PC-9 (cell line): ENCODE results near the gene PPRC1. TPM values are rescaled to one million over a fixed set of nuclear protein-coding genes. Genes with fewer than 3 reads are reported as not detected.

Experiments used
- BruUV-seq: library from RNA; stranded (reverse); fragments of 400-500 nt; replicated peaks from 2 replicates; lab custom pipeline; 2021; lab: Mats Ljungman, UMichigan
- CTCF ChIA-PET: fragments of 300-600 bp; sonication (Branson Sonifier 250); formaldehyde crosslinking; loops from one replicate; lab custom pipeline; 2022; ENCODE audit warnings: antibody characterized with exemption; lab: Charles Lee
- POLR2A ChIA-PET: fragments of 300-600 bp; sonication (Branson Sonifier 250); formaldehyde crosslinking; loops from one replicate; lab custom pipeline; 2022; ENCODE audit warnings: antibody characterized with exemption; ENCODE audit not compliant: unreplicated experiment; lab: Charles Lee
- DNase-seq, 2 experiments: peaks; one replicate each; pipeline versions ENCODE4 v3.0.0 to v3.0.0-alpha.2; 2015 to 2022; ENCODE audit warnings: mixed read lengths in 1 of 2
- H2AFZ ChIP-seq: fragments of 200-600 bp; sonication (generic); 2 replicates; pipeline ENCODE4 v1.8.1; 2017; ENCODE audit warnings: antibody characterized with exemption
- H3F3A ChIP-seq: fragments of 200-600 bp; sonication (generic); 2 replicates; pipeline ENCODE4 v1.8.1; 2017; ENCODE audit warnings: antibody characterized with exemption, mild to moderate bottlenecking, low read depth; ENCODE audit not compliant: insufficient read depth
- H3K27ac ChIP-seq: fragments of 200-600 bp; sonication (generic); 2 replicates; pipeline ENCODE4 v1.6.1; 2016; ENCODE audit warnings: mixed run types
- H3K27me3 ChIP-seq: fragments of 200-600 bp; sonication (generic); 2 replicates; pipeline ENCODE4 v1.6.1; 2016; ENCODE audit warnings: low read depth, mixed run types; ENCODE audit not compliant: insufficient read depth
- H3K36me3 ChIP-seq: fragments of 200-600 bp; sonication (generic); 2 replicates; pipeline ENCODE4 v1.6.1; 2016; ENCODE audit warnings: low read depth, mixed run types
- H3K4me1 ChIP-seq: fragments of 200-600 bp; sonication (generic); replicated peaks from 2 replicates; pipeline ENCODE4 v1.6.1; 2016; ENCODE audit warnings: mixed run types; ENCODE audit not compliant: insufficient read depth
- H3K4me2 ChIP-seq: fragments of 200-600 bp; sonication (generic); 2 replicates; pipeline ENCODE4 v1.6.1; 2017; ENCODE audit warnings: mixed run types
- H3K4me3 ChIP-seq: fragments of 200-600 bp; sonication (generic); 2 replicates; pipeline ENCODE4 v1.6.1; 2016; ENCODE audit warnings: mixed run types
- H3K79me2 ChIP-seq: fragments of 200-600 bp; sonication (generic); 2 replicates; pipeline ENCODE4 v1.6.1; 2017; ENCODE audit warnings: low read depth, mixed run types
- H3K9me2 ChIP-seq: fragments of 200-600 bp; sonication (generic); 2 replicates; pipeline ENCODE4 v1.8.1; 2017; ENCODE audit warnings: mild to moderate bottlenecking; ENCODE audit not compliant: insufficient read depth
- H3K9me3 ChIP-seq: fragments of 200-600 bp; sonication (generic); 2 replicates; pipeline ENCODE4 v1.8.1; 2016; ENCODE audit warnings: low read depth; ENCODE audit not compliant: insufficient read depth
- H4K20me1 ChIP-seq: fragments of 200-600 bp; sonication (generic); 2 replicates; pipeline ENCODE4 v1.8.1; 2017; ENCODE audit not compliant: insufficient read depth
- EZH2 ChIP-seq: fragments of 200-600 bp; sonication (generic); IDR thresholded peaks from 2 replicates; pipeline ENCODE4 v1.8.0; 2017; ENCODE audit warnings: antibody characterized with exemption, low read depth
- intact Hi-C: fragments of 100-400 bp; cut with micrococcal nuclease; formaldehyde crosslinking; loops from one replicate; pipeline ENCODE4 v1.10.0; 2022; ENCODE audit not compliant: unreplicated experiment
- total RNA-seq: library from RNA; stranded (reverse); gene quantifications from 2 replicates; pipeline ENCODE4 v1.2.3, GENCODE V29; 2021
- TF ChIP-seq, protein P1 (sequence below): fragments of 200-600 bp; sonication (generic); conservative IDR thresholded peaks from 2 replicates; pipeline ENCODE4 v1.6.1; 2017; ENCODE audit warnings: mixed run types, antibody characterized with exemption, mild to moderate bottlenecking, moderate library complexity

Gene PPRC1
- total RNA-seq, 1 experiment from 2014 or later: 22.9 TPM

DNA sequence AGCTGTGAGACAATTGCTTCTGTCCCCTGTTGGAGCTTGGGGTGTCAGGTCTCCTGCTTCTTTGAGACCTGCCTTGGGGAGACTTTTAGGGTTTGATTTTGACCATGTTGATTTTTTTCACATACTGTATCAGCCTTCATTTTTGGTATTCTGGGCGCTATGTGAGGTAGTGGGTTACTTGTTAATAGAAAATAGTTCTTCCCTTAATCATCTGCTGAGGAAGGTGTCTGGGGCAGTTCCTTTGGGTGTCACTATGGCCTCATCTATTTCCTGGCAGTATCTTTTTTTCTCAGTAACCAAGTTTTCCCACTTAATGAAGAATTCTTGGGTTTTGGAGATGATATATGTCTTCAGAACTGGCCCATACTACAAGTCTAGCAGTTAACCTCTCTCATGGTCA is 14.7 kb downstream of the PPRC1 start:
- no TSS peak for BruUV-seq
- CTCF ChIA-PET: no interaction called here
- H3K79me2 ChIP-seq: peaks cover 9% of the 10 kb centered on the region

GRCh38 chr10:102148275-102148674 is 15.4 kb downstream of the PPRC1 start:
- no peaks in the 10 kb centered on the region for H3K9me3 ChIP-seq
- intact Hi-C loops: no loop called here
- no peak for TF ChIP-seq EZH2
- TF ChIP-seq, protein P1, sequence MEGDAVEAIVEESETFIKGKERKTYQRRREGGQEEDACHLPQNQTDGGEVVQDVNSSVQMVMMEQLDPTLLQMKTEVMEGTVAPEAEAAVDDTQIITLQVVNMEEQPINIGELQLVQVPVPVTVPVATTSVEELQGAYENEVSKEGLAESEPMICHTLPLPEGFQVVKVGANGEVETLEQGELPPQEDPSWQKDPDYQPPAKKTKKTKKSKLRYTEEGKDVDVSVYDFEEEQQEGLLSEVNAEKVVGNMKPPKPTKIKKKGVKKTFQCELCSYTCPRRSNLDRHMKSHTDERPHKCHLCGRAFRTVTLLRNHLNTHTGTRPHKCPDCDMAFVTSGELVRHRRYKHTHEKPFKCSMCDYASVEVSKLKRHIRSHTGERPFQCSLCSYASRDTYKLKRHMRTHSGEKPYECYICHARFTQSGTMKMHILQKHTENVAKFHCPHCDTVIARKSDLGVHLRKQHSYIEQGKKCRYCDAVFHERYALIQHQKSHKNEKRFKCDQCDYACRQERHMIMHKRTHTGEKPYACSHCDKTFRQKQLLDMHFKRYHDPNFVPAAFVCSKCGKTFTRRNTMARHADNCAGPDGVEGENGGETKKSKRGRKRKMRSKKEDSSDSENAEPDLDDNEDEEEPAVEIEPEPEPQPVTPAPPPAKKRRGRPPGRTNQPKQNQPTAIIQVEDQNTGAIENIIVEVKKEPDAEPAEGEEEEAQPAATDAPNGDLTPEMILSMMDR: no peak
- H3K27me3 ChIP-seq: no peaks in the 10 kb centered on the region
- ChIA-PET CTCF (no interaction called here), POLR2A (no interaction called here)
- H3F3A ChIP-seq: peaks cover 39% of the 10 kb centered on the region
- no peak overlapping the region for H2AFZ ChIP-seq
- H3K36me3 ChIP-seq: peaks cover 5% of the 10 kb centered on the region; the same call in 1 of the 2 replicates
- no peak for DNase-seq
- H3K4me1 ChIP-seq: peaks cover 21% of the 10 kb centered on the region
- H4K20me1 ChIP-seq: peaks cover 9% of the 10 kb centered on the region
- BruUV-seq: no TSS peak
- no peak overlapping the region for H3K27ac ChIP-seq
- H3K9me2 ChIP-seq: no peaks in the 10 kb centered on the region
- no peak overlapping the region for H3K4me3 ChIP-seq
- H3K79me2 ChIP-seq: peaks cover 10% of the 10 kb centered on the region
- no peak overlapping the region for H3K4me2 ChIP-seq

More for the DNA sequence above, 14.7 kb downstream of the PPRC1 start:
- Histone ChIP-seq H3K4me2 (no peak overlapping the region), H3K9me2 (no peaks in the 10 kb centered on the region), H3K9me3 (no peaks in the 10 kb centered on the region), H3K4me1 (peaks cover 21% of the 10 kb centered on the region), H3K36me3 (peaks cover 5% of the 10 kb centered on the region; the same call in 1 of the 2 replicates), H2AFZ (no peak overlapping the region), H4K20me1 (peaks cover 9% of the 10 kb centered on the region), H3K27ac (no peak overlapping the region), H3K4me3 (no peak overlapping the region), H3F3A (peaks cover 32% of the 10 kb centered on the region), H3K27me3 (no peaks in the 10 kb centered on the region)
- intact Hi-C loops: no loop called here
- no peak for DNase-seq
- POLR2A ChIA-PET: interaction anchor here (0.6 kb wide), 1 partner anchor 12 kb away, joined by 5 read pairs; no protein-coding TSS in a partner anchor
- TF ChIP-seq, protein P1: no peak
- no peak for TF ChIP-seq EZH2

DNA sequence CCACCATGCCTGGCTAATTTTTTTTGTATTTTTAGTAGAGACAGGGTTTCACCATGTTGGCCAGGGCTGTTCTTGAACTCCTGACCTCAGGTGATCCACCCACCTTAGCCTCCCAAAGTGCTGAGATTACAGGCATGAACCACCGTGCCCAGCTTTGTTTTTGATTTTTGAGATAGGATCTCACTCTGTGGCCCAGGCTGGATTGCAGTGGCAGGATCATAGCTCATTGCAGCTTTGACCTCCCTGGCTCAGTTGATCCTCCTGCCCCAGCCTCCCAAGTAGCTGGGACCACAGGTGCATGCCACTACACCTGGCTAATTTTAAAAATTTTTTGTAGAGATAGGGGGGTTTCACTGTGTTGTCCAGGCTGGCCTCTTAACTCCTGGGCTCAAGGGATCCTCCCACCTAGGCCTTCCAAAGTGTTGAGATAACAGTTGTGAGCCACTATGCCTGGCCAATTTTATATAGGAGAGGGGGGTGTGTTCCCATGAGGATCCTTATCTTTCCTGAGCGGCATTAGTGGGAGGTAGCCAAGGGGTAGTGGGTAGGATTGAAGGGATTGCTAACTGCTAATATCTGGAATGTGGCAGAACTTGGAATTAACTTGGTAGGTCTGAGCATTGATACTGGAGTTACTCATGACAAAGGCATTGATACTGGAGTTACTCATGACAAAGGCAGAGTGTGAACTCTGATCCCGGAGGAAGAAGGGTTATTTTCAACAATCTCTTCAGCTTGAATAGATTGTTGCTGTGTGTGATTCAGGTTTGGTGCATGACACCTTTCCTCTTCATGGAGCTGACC is 18.3 kb downstream of the PPRC1 start:
- TSS peak; percentile 69 for BruUV-seq
- H3K4me1 ChIP-seq: peaks cover 32% of the 10 kb centered on the region
- H3K36me3 ChIP-seq: peaks cover 5% of the 10 kb centered on the region
- peaks cover 43% of the 10 kb centered on the region for H3F3A ChIP-seq
- no peaks in the 10 kb centered on the region for H3K27me3 ChIP-seq
- H3K9me3 ChIP-seq: no peaks in the 10 kb centered on the region
- H3K27ac ChIP-seq: peak overlapping the region; percentile 98
- H2AFZ ChIP-seq: no peak overlapping the region
- TF ChIP-seq, protein P1: no peak
- no peak for TF ChIP-seq EZH2
- ChIA-PET POLR2A (interaction anchor here (0.5 to 0.8 kb wide), 3 partner anchors 84 to 349 kb away, joined by 3 to 5 read pairs (median 4); no protein-coding TSS in a partner anchor), CTCF (no interaction called here)
- no peaks in the 10 kb centered on the region for H3K9me2 ChIP-seq
- H3K4me3 ChIP-seq: peak overlapping the region; percentile 50; the same call in 1 of the 2 replicates
- intact Hi-C loops: loop anchor here (10.0 kb wide), 1 partner anchor 354 kb away; the partner anchor contains the start of genes ACTR1A and SUFU
- peak in 1 of 2 experiments; percentile 88 for DNase-seq
- H3K4me2 ChIP-seq: peak overlapping the region; percentile 83
- peaks cover 18% of the 10 kb centered on the region for H4K20me1 ChIP-seq
- H3K79me2 ChIP-seq: peaks cover 39% of the 10 kb centered on the region
